Cardiac septum (tissue), 1 donor: ENCODE results near the gene RBM17. TPM values are rescaled to one million over a fixed set of nuclear protein-coding genes. Genes with fewer than 3 reads are reported as not detected.
"Not testable (repeated sequence)": the region's sequence is repeated elsewhere in the genome, so short reads cannot be mapped to it uniquely, and the experiment has no call there.

Experiments
- DNase-seq: peaks from one replicate; pipeline ENCODE4 v3.0.0-alpha.2; 2020; ENCODE audit warnings: low spot score
- intact Hi-C: fragments of 100-400 bp; cut with DNase I; formaldehyde crosslinking; loops from one replicate; pipeline ENCODE4 v1.14.0; 2022
- total RNA-seq: library from RNA; stranded (reverse); fragmentation: NEBNext Ultra II Directional; extraction: Animal tissue kit (Norgen Biotek cat#: 25700); gene quantifications from one replicate; pipeline ENCODE4 v1.2.1, GENCODE V29; 2021
- donor health status: DM: no; HTN: no; CAD: no.

The RBM17 gene
- total RNA-seq, 1 donor from 2014 or later, result 70.1 TPM

GRCh38 chr10:6101181-6101580 is 12.3 kb downstream of the RBM17 start:
- intact Hi-C loops, result no loop called here
- no peak for DNase-seq

GRCh38 chr10:6102128-6102527 is 13.3 kb downstream of the RBM17 start:
- intact Hi-C loops, result no loop called here
- no peak for DNase-seq

GRCh38 chr10:6103591-6103990 is 14.8 kb downstream of the RBM17 start:
- no peak for DNase-seq
- intact Hi-C loops, result no loop called here

GRCh38 chr10:6107616-6108015 is 18.8 kb downstream of the RBM17 start:
- intact Hi-C loops, result loop anchor here (2.0 kb wide), 1 partner anchor 293 kb away; no protein-coding TSS in a partner anchor
- DNase-seq, result not testable (repeated sequence)

- intact Hi-C loops, result loop anchor here (2.0 kb wide), 1 partner anchor 293 kb away; no protein-coding TSS in a partner anchor
These were observed 19.2 kb downstream of the RBM17 start for GRCh38 chr10:6108072-6108471.

GRCh38 chr10:6108631-6109443 is 20.0 kb downstream of the RBM17 start:
- no peak for DNase-seq
- intact Hi-C loops, result loop anchor here (2.0 kb wide), 1 partner anchor 292 kb away; no protein-coding TSS in a partner anchor

More at GRCh38 chr10:6108072-6108471, 19.2 kb downstream of the RBM17 start:
- DNase-seq, result no peak

- intact Hi-C loops, result loop anchor here (2.0 kb wide), 1 partner anchor 291 kb away; no protein-coding TSS in a partner anchor
These were observed 20.6 kb downstream of the RBM17 start for GRCh38 chr10:6109444-6109775.

GRCh38 chr10:6110136-6110535 is 21.3 kb downstream of the RBM17 start:
- intact Hi-C loops, result loop anchor here (5.0 kb wide), 2 partner anchors 37 to 92 kb away; partner anchors contain the start of gene PFKFB3

More at GRCh38 chr10:6109444-6109775, 20.6 kb downstream of the RBM17 start:
- DNase-seq, result no peak

GRCh38 chr10:6112893-6113292 is 24.1 kb downstream of the RBM17 start:
- intact Hi-C loops, result loop anchor here (5.0 kb wide), 2 partner anchors 34 to 89 kb away; partner anchors contain the start of gene PFKFB3
- no peak for DNase-seq

More at GRCh38 chr10:6110136-6110535, 21.3 kb downstream of the RBM17 start:
- DNase-seq, result no peak

GRCh38 chr10:6114299-6114698 is 25.5 kb downstream of the RBM17 start:
- DNase-seq, result no peak
- intact Hi-C loops, result loop anchor here (5.0 kb wide), 2 partner anchors 33 to 88 kb away; partner anchors contain the start of gene PFKFB3

GRCh38 chr10:6114805-6115341 is 26.0 kb downstream of the RBM17 start:
- intact Hi-C loops, result loop anchor here (5.0 kb wide), 2 partner anchors 32 to 87 kb away; partner anchors contain the start of gene PFKFB3

GRCh38 chr10:6115411-6115810 is 26.6 kb downstream of the RBM17 start:
- DNase-seq, result no peak
- intact Hi-C loops, result no loop called here

More at GRCh38 chr10:6114805-6115341, 26.0 kb downstream of the RBM17 start:
- no peak for DNase-seq

GRCh38 chr10:6115824-6116350 is 27.1 kb downstream of the RBM17 start:
- intact Hi-C loops, result no loop called here
- no peak for DNase-seq

- no peak for DNase-seq
- intact Hi-C loops, result no loop called here
These were observed 28.0 kb downstream of the RBM17 start for GRCh38 chr10:6116806-6117205.

- DNase-seq, result no peak
- intact Hi-C loops, result no loop called here
These were observed 28.9 kb downstream of the RBM17 start for GRCh38 chr10:6117711-6118110.

GRCh38 chr10:6119423-6119822 is 30.6 kb downstream of the RBM17 start:
- DNase-seq, result no peak
- intact Hi-C loops, result no loop called here

GRCh38 chr10:6119962-6120361 is 31.1 kb downstream of the RBM17 start:
- intact Hi-C loops, result no loop called here
- no peak for DNase-seq

GRCh38 chr10:6120691-6121090 is 31.9 kb downstream of the RBM17 start:
- DNase-seq, result no peak
- intact Hi-C loops, result no loop called here

GRCh38 chr10:6121146-6121545 is 32.3 kb downstream of the RBM17 start:
- intact Hi-C loops, result no loop called here

GRCh38 chr10:6123532-6123931 is 34.7 kb downstream of the RBM17 start:
- no peak for DNase-seq
- intact Hi-C loops, result no loop called here

More at GRCh38 chr10:6121146-6121545, 32.3 kb downstream of the RBM17 start:
- DNase-seq, result no peak
